Nephron progenitor cell (in vitro differentiated cells): ENCODE measurements around the gene KEAP1.

Experiments
- DNase-seq: peaks from one replicate; pipeline ENCODE4 v3.0.0; 2021
- H3K27ac Mint-ChIP-seq: 2 replicates; pipeline ENCODE4 v1.8.0; 2021; ENCODE audit warnings: mild to moderate bottlenecking, moderate library complexity, mixed read lengths
- H3K27me3 Mint-ChIP-seq: 2 replicates; pipeline ENCODE4 v1.8.0; 2021; ENCODE audit warnings: mild to moderate bottlenecking, low read depth, mixed read lengths; ENCODE audit not compliant: poor library complexity
- H3K36me3 Mint-ChIP-seq: 2 replicates; pipeline ENCODE4 v1.8.0; 2021; ENCODE audit warnings: low read depth, mixed read lengths
- H3K4me1 Mint-ChIP-seq: 2 replicates; pipeline ENCODE4 v1.8.0; 2021; ENCODE audit warnings: mixed read lengths
- H3K4me3 Mint-ChIP-seq: 2 replicates; pipeline ENCODE4 v1.8.0; 2021; ENCODE audit warnings: mild to moderate bottlenecking, moderate library complexity, mixed read lengths
- H3K9me3 Mint-ChIP-seq: 2 replicates; pipeline ENCODE4 v1.8.0; 2021; ENCODE audit warnings: mild to moderate bottlenecking, moderate library complexity, mixed read lengths
- TF ChIP-seq, protein P1 (sequence below): fragments of 200-600 bp; sonication (generic); IDR thresholded peaks from 2 replicates; pipeline ENCODE4 v1.5.0; 2021; ENCODE audit warnings: antibody characterized with exemption

The KEAP1 gene

GRCh38 chr19:10450853-10451609, 52.1 kb downstream of the KEAP1 start:
- DNase-seq: no peak
- peaks cover 10% of the 10 kb centered on the region for H3K27me3 Mint-ChIP-seq
- no peak overlapping the region for H3K4me3 Mint-ChIP-seq
- no peaks in the 10 kb centered on the region for H3K9me3 Mint-ChIP-seq
- H3K27ac Mint-ChIP-seq: no peak overlapping the region
- TF ChIP-seq, protein P1, sequence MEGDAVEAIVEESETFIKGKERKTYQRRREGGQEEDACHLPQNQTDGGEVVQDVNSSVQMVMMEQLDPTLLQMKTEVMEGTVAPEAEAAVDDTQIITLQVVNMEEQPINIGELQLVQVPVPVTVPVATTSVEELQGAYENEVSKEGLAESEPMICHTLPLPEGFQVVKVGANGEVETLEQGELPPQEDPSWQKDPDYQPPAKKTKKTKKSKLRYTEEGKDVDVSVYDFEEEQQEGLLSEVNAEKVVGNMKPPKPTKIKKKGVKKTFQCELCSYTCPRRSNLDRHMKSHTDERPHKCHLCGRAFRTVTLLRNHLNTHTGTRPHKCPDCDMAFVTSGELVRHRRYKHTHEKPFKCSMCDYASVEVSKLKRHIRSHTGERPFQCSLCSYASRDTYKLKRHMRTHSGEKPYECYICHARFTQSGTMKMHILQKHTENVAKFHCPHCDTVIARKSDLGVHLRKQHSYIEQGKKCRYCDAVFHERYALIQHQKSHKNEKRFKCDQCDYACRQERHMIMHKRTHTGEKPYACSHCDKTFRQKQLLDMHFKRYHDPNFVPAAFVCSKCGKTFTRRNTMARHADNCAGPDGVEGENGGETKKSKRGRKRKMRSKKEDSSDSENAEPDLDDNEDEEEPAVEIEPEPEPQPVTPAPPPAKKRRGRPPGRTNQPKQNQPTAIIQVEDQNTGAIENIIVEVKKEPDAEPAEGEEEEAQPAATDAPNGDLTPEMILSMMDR: no peak
- H3K36me3 Mint-ChIP-seq: no peaks in the 10 kb centered on the region
- H3K4me1 Mint-ChIP-seq: peaks cover 37% of the 10 kb centered on the region

- Mint-ChIP-seq H3K9me3 (no peaks in the 10 kb centered on the region), H3K4me3 (no peak overlapping the region), H3K27ac (no peak overlapping the region), H3K36me3 (no peaks in the 10 kb centered on the region), H3K27me3 (peaks cover 10% of the 10 kb centered on the region), H3K4me1 (peaks cover 37% of the 10 kb centered on the region)
- no peak for DNase-seq
- TF ChIP-seq, protein P1: no peak
Observed at GRCh38 chr19:10450191-10450852, 52.8 kb downstream of the KEAP1 start.

- no peak for DNase-seq
- Mint-ChIP-seq H3K36me3 (no peaks in the 10 kb centered on the region), H3K27ac (no peak overlapping the region), H3K9me3 (no peaks in the 10 kb centered on the region), H3K4me1 (peaks cover 29% of the 10 kb centered on the region), H3K4me3 (no peak overlapping the region), H3K27me3 (peaks cover 13% of the 10 kb centered on the region)
- TF ChIP-seq, protein P1: no peak
Observed at GRCh38 chr19:10449037-10449436, 54.1 kb downstream of the KEAP1 start.

DNA sequence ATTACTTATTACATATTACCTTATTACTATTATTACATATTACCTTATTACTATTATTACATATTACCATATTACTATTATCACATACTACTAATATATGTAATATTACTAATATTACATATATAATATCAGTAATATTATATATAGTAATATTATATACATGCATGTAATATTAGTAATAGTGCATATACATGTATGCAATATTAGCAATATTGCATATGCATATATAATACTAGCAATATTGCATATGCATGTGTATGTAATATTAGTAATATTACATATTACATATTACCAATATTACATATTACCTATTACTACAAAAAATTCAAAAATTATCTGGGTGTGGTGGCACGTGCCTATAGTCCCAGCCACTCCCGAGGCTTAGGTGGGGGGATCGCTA, 60.5 kb downstream of the KEAP1 start:
- DNase-seq: no peak
- Mint-ChIP-seq H3K4me3 (no peak overlapping the region), H3K36me3 (no peaks in the 10 kb centered on the region), H3K27me3 (peaks cover 22% of the 10 kb centered on the region), H3K9me3 (no peaks in the 10 kb centered on the region), H3K4me1 (no peaks in the 10 kb centered on the region), H3K27ac (no peak overlapping the region)
- TF ChIP-seq, protein P1: no peak

DNA sequence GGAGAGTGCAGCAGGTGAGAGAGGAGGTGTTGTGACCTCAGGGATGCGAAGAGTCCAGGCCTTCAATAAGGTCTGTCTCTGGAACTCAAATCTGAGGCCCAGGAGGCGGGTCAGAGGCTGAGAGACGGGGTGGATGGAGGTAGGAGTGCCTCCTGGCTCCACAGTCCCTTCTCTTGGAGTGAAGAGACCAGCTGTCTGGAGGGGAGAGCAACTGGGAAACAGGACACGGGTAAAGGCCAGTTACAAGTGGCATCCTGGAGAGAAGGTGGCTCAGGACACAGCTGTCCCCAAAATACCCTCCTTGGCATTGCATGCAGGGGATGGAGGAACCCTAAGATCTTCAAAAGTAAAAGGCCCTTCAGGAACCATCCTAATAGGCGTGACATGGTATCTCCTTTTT, 63.6 kb downstream of the KEAP1 start:
- no peaks in the 10 kb centered on the region for H3K9me3 Mint-ChIP-seq
- H3K36me3 Mint-ChIP-seq: no peaks in the 10 kb centered on the region
- no peak overlapping the region for H3K27ac Mint-ChIP-seq
- H3K4me3 Mint-ChIP-seq: no peak overlapping the region
- TF ChIP-seq, protein P1: no peak
- DNase-seq: no peak
- H3K4me1 Mint-ChIP-seq: peaks cover 4% of the 10 kb centered on the region
- peaks cover 31% of the 10 kb centered on the region for H3K27me3 Mint-ChIP-seq
